GM11168 (cell line): Measurements from ENCODE around the gene SLC39A12.

Source experiments
- in situ Hi-C: fragments of 300-500 bp; cut with MboI; formaldehyde crosslinking; loops from one replicate; pipeline ENCODE4 v1.12.0; 2022; ENCODE audit warnings: low sequenced_read_pairs; ENCODE audit not compliant: unreplicated experiment

Gene SLC39A12

DNA sequence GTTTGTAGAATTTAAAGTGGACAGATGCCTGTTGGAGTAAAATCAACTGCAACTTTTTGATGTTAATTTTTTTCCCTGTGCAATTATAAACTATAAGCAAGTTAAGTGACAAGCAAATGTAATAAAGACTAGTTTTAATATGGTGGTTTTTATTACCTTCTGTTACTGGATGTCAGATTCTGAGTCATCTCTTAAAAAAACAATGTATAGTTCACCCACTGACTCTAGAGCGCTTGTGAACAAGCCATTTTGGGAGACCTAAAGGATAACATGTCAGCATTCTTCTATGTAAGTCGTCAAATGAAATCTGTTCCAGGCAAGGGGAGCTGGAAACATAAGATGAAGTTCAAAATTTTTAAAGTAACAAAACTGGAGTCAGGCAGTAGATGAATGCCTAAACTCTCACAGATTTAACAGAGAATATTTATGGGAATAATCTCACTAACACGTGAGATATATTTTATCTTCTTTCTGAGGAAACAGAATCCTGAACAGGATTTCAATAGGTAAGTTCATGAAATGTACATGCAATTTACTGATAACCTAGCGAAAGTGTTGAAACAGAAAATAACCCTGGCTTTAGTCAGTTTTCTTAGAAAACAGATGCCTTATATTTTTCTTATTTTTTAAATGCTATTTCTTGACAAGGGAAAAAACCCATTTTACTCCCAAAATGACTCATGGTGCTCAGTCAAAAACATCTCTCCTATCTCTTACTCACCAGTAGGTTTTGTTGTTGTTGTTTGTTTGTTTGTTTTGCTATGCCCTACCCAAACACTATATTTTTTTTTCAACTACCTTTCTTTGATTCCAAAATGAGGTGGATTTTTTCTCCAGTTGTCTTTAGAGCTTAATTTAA is 91.7 kb downstream of the SLC39A12 start:
- in situ Hi-C loops, result no loop called here

DNA sequence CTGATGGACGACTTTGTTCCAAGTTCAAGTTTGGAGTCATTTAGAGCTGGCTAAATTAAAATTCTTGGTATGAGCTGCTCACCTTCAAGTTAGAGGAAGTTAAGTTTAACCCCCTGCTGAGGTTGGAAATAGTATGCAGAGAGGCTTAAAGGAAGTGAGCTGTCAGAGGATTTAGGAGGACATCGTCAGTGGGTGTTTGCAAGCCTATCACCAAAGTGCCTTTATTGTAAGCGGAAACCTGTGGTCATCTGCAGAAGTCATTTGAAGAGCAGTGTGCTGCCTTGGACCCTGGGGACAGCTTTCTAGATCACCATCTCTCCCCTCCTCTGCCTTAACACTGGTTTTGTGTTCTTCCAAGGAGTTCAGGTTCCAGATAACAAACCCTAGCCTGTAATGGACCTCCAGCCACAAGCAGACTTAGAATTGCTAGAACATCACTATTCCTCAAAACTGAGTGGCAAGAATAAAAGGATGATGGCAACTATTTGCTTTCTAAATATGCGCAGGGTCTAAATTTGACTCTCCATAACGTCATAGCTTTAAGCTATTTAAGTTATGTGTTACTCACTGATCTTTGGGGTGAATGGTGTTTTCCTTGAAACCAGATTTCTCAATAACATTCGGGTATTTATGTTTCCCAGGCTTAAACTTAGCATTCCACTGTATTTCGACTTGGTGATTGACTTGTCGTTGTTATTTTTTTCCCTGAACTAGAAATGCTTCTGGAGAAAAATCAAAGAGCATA is 93.4 kb downstream of the SLC39A12 start:
- in situ Hi-C loops, result no loop called here

DNA sequence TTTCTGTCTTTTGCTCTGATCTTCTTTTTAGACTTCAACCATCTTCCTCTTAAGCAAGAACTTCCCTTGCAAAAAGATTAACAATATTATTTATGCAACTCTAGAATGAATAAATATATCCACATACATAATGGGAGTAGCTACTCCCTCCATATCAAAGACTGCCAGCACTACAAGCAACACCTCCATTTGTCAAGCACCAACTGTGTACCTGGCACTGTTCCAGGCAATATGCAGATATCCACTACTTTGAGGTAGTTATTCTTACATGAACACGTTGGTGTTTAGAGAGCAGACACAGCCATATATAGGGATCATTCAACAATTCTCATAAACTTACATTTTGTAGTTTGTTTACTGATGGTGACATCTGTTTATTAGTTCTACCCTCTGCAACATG is 104.9 kb downstream of the SLC39A12 start:
- in situ Hi-C loops, result no loop called here

DNA sequence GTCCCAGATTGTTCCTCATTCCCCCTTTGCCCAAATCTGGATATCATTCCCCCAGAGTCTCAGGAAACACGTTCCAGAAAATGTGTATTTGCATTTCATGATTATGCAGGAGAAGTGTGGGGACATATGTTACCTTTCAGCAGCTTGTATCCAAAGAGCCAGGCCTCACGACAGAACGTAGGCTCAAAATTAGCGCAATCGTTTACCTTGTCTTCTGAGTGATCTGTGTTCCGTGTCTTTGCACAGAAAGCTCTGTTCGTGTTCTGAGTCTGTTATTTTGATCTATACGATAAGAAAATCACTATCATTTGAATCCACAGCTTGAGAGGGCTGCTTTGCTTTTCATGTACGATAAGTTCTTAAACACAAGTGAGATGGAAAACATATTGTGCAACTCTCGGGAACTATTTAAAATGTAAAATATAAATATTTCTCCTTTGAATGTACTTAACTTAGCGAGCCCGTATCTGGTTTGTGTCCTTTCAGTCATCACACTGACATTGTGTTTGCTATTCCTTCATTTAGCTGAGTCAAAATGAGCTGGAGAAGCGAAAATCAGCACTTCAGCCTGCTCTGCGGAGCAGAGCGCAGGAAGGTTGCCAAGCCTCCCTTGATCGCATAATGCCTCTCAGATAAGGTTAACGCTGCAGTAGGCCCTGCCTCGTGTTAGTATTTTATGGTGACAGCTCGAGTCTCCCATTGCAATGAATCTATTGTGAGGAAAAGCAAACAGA is 108.3 kb downstream of the SLC39A12 start:
- in situ Hi-C loops, result no loop called here

DNA sequence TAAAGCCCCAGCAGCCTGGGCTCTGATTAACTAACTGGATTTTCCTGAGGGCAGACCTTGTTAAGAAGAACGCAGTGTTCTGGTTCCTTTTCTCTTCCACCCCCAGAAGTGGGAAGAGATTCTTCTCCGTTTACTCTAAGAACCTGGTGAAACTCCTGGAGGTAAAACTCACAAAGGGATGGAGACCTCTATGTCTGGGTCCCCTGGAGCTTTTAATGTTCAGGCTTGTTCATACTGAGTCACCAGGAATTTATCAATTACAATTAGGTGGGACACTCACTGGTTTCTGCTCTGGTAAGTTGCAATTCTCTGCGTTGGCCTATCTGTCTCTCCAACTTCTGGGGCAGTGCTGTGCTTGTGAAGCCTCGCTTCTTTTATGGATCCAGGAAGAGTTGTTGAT is 115.2 kb downstream of the SLC39A12 start:
- in situ Hi-C loops, result no loop called here

DNA sequence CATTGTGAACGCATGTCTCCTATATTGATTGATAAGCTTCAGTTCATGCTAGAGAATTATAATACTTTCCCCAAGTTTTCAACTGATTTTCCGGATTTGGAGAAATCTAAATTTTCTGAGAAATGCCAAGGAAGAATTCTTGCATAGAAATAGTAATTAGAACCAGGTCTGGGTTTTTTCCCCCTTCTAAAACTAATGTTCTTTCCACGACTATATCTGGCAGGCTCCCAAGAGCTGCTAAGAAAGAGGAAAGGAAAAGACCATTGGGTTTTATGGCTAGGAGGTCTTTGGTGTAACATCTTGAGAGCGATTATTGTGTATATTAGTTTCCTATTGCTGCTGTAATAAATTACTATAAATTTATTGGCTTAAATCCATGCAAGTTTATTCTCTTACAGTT is 116.7 kb downstream of the SLC39A12 start:
- in situ Hi-C loops, result no loop called here

DNA sequence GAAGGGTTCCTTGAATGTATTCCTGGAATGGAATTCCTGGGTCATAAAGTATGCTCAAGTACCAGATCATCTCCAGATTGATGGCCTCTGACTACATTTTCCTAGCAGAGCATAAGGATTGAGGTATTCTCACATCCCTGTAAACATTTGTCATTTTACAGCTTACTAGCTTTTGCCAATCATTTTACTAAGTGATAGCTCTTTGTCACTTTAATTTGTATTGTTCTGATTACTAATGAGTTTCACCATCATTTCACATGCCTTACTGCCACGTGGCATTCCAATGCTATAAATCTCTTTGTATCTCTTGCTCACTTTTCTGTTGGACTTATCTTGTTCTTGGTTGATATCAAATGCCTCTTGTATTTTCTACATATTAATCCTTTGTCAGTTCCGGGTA is 119.9 kb downstream of the SLC39A12 start:
- in situ Hi-C loops, result no loop called here

DNA sequence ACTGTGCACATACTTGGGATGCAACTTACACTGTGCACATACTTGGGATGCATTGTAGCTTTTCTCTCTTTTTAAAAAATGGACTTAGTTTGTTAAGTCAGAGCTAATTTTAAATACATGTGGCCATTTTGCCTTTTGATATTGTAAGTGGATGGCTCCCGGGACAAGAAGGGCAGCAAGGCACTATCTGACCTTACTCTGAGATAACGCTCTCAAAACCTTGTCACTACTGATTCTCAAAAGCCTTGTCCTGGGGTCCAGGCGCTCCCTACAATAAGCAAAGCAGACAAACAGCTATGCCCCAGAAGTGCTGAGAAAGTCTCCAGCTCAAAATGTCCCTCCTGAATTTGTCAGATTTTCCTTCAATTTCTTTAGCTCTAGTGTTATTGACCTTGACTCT is 121.6 kb downstream of the SLC39A12 start:
- in situ Hi-C loops, result no loop called here

DNA sequence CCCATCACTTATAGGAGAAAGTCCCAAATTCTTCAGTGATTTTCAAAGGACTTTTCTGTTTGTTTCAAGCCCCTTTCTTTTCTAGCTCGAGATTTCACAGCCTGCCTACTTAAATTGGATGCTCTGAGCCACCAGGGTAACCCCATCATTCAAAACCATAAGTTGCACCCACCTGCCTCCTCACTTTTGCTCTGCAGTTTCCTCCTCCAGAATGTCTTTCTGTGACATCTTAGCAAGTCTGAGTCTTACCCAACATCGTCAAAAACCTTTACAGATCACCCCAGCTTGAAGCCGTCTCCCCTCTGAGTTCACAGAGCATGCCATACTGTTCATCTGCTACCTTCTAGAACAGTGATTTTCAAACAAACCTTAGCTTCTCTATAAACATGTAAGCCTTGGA is 124.2 kb downstream of the SLC39A12 start:
- in situ Hi-C loops, result no loop called here

DNA sequence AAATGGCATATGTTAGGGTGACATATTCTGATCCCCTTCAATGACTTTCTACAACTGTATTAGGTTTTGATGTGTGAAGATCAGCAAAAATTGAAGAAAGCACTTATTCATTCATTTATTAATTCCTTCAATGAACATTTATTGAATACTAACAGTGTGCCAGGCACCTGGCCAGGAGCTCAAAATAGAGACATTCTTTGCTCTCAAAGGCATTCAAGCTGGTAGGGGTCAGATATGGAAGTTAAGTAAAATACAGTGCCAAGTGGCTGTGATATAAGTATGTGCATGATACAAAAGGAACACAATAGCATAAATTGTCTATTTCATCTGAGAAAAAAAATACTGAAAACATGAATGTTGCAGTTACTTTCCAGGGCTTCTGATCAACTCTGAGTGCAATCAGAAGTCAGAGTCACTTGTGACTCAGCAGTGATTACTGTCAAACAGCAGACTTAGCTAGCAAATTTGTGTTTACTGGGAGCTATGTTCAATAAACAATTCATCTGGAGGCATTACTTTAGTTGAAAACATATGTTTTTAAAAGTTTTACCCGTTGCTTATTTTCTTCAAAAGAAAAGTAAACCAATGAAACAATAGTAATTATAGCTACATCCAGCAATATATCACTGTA is 128.1 kb downstream of the SLC39A12 start:
- in situ Hi-C loops, result no loop called here

DNA sequence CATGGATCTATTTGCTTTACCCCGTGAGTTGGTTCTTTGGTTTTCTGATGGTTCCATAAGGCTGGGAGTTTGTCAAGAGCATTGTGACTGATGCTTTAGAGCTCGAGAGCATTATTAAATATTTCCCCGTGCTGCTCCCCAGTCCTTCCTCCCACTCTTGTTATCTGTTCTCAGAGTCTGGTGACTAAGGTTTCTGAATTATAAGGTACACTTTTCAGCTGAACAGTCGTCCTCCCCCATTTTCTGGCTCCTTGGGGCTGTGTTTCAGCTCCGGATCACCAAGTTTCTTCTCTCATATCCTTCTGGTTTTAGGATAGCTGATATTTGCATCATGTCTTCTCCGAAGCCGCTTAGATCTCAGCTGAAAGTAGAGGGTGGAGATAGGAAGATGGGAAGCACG is 130.7 kb downstream of the SLC39A12 start:
- in situ Hi-C loops, result no loop called here

DNA sequence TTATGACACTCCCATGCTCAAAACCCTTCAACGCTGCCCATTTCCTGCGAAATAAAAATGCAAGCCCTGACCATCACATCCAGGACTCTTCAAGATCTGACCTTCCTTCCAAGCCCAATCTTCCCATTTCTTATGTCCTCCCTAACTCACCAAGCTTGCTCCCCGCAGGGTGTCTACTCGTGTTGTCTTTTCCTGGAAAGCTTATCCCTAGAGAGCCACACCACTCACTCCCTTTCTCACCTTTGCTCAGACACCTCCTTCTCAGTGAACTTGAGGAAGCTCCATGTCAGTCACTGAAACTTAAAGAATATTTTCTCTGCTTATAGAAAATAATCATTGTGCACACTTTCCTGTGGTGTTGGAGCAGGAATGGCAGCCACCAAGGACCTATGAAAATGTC is 134.1 kb downstream of the SLC39A12 start:
- in situ Hi-C loops, result no loop called here

DNA sequence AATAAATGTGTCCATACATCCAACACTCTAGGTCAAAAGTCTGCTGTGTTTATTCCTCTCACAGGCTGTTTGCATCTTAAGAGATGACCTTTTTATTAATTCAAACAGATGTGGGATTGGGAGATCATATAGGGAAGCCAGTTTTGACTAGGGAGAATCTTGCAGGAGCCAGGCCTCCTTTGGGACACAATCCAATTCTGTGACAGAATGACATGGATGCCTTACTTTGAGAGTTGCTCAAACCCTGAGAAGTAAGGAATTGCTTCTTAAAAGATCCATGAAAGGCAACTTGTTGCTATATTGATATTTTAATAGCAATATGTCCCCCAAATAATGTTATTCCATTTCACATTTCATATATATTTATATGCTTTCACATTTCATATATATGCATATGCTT is 135.0 kb downstream of the SLC39A12 start:
- in situ Hi-C loops, result no loop called here

DNA sequence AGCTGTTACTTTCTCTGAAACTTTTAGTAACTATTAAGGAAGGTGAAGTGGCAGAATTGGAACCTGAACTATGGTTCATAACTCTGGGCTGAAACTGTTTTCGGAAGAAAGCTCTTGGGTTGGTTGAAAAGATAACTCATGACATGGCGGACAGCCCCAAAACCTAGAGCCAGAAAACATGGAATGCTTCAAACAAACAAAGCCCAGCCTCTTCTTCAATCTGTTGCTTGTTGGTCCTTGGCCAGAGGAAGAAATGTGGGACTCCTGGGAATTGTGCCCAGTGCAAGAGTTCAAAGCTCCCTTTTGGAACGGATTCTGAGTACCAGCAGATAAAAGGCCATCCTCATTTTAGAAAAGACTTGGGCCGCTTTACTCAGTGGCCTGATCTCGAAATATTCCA is 135.6 kb downstream of the SLC39A12 start:
- in situ Hi-C loops, result no loop called here
